SK-N-MC (cell line): ENCODE measurements around the gene MAFB.

Experiments
- EZH2 ChIP-seq: fragments of 200-600 bp; sonication (generic); IDR thresholded peaks from one replicate; pipeline ENCODE4 v1.6.1; 2017; ENCODE audit warnings: antibody characterized with exemption
- FOXP2 ChIP-seq: optimal IDR thresholded peaks from 2 replicates; pipeline ENCODE3; 2011; ENCODE audit warnings: mild to moderate bottlenecking, moderate library complexity; ENCODE audit not compliant: insufficient read depth; ENCODE audit errors: extremely low read length, control extremely low read depth
- POLR2AphosphoS5 ChIP-seq: IDR thresholded peaks from 2 replicates; pipeline ENCODE4 v1.6.1; 2012; ENCODE audit warnings: mild to moderate bottlenecking, low read depth, low read length, borderline replicate concordance

- TF ChIP-seq EZH2, result no peak
- TF ChIP-seq POLR2AphosphoS5, result no peak
- TF ChIP-seq FOXP2, result no peak
Observed at GRCh38 chr20:40694246-40694645, 5.2 kb upstream of the MAFB start.
